Astrocyte of the spinal cord (primary cell): ENCODE results near the gene NRXN3.

Experiments used
- DNase-seq: peaks from one replicate; pipeline ENCODE4 v3.0.0; 2011; ENCODE audit warnings: low read depth, low spot score
- H3K4me3 ChIP-seq: 2 replicates; pipeline ENCODE4 v1.5.1; 2011; ENCODE audit warnings: low read depth, mild to moderate bottlenecking, low read length, moderate library complexity
- in situ Hi-C: cut with HindIII; loops from 2 replicates; pipeline ENCODE4 v1.10.0; 2017; ENCODE audit warnings: low sequenced_read_pairs
- TF ChIP-seq, protein P1 (sequence below): IDR thresholded peaks from 2 replicates; pipeline ENCODE4 v1.5.1; 2012; ENCODE audit warnings: low read depth, mild to moderate bottlenecking, low read length, inconsistent platforms

The NRXN3 gene

DNA sequence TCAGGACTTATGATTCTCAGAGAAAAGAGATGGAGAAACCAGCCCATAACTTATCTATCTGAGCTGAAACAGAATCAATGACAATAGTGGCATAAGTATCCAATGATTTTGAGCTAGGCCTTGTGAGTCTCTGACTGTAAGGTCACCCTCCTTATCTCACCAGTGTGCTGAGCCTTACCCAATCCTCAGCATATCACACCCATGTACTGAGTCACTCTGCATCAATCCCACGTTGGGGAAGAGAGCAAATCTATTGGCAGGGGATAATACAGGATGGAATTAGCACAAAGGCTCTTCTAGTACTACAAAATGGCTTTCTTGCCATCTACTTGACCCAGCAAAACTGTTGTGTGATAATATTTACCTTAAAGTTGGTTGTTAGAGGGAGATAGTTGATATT, 997.8 kb downstream of the NRXN3 start:
- no peak for DNase-seq
- in situ Hi-C loops, result no loop called here
- H3K4me3 ChIP-seq, result no peak overlapping the region
- TF ChIP-seq, protein P1, sequence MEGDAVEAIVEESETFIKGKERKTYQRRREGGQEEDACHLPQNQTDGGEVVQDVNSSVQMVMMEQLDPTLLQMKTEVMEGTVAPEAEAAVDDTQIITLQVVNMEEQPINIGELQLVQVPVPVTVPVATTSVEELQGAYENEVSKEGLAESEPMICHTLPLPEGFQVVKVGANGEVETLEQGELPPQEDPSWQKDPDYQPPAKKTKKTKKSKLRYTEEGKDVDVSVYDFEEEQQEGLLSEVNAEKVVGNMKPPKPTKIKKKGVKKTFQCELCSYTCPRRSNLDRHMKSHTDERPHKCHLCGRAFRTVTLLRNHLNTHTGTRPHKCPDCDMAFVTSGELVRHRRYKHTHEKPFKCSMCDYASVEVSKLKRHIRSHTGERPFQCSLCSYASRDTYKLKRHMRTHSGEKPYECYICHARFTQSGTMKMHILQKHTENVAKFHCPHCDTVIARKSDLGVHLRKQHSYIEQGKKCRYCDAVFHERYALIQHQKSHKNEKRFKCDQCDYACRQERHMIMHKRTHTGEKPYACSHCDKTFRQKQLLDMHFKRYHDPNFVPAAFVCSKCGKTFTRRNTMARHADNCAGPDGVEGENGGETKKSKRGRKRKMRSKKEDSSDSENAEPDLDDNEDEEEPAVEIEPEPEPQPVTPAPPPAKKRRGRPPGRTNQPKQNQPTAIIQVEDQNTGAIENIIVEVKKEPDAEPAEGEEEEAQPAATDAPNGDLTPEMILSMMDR, result no peak

GRCh38 chr14:79175671-79176070, 1005.5 kb downstream of the NRXN3 start:
- H3K4me3 ChIP-seq, result no peak overlapping the region
- no peak for DNase-seq
- TF ChIP-seq, protein P1, result no peak
- in situ Hi-C loops, result no loop called here

DNA sequence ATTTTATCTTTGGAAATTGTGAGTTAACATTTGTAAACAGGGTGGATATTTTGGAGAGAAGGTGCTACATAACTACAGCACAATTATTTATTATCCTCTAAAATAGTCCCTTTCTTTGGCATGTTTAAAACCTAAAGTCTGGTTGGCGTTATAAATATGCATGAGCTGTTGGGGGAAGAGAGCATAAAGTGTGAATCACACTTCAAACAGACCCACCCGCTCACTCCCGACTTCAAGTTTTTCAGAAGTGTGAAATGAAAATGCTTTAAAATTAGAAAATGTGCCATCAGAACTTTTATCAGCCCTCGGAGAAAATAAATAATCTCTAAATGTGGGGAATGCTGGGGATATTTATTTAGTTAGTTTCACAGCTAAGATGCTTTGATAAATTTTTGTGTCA, 1006.9 kb downstream of the NRXN3 start:
- TF ChIP-seq, protein P1, result no peak
- no peak for DNase-seq
- in situ Hi-C loops, result no loop called here
- H3K4me3 ChIP-seq, result no peak overlapping the region

DNA sequence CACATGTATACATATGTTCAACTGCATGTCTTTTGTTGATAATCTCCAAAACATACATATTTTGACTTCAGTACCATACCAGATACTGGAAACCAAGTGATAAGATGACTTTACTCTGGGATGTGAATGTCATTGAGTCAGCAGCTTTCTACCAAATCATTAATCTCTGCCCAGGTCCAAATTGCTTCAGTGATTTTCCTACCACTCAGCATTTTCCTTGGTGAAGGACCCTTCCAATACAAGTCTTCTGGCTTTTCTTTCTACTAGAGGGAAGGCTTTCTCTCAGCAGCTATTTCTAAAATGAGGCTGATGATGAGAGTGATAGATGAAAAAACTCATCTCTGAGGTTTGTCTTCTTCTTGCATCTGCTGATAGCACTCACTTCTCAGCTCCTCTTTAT, 1008.5 kb downstream of the NRXN3 start:
- DNase-seq, result no peak
- in situ Hi-C loops, result no loop called here
- TF ChIP-seq, protein P1, result no peak
- no peak overlapping the region for H3K4me3 ChIP-seq

GRCh38 chr14:79179985-79180384, 1009.8 kb downstream of the NRXN3 start:
- DNase-seq, result no peak
- in situ Hi-C loops, result no loop called here
- H3K4me3 ChIP-seq, result no peak overlapping the region
- TF ChIP-seq, protein P1, result no peak

DNA sequence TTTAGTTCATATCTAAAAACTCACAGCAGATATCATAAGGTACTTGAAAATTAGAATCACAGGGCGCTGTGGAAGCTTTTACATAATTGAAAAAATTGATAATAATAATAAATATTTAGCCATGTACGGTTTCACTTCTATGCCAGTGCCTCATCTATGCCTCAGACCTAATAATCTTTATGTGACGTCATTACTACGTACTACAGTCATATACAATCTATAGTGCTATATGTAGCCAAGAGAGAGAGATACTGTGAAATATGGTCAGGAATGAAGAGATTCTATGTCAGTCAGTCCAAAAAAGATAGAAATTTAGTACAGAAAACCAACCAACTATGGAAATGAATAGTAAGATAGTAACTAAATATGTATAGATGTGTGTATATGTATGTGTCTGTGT, 1010.5 kb downstream of the NRXN3 start:
- TF ChIP-seq, protein P1, result no peak
- DNase-seq, result no peak
- H3K4me3 ChIP-seq, result no peak overlapping the region
- in situ Hi-C loops, result no loop called here

DNA sequence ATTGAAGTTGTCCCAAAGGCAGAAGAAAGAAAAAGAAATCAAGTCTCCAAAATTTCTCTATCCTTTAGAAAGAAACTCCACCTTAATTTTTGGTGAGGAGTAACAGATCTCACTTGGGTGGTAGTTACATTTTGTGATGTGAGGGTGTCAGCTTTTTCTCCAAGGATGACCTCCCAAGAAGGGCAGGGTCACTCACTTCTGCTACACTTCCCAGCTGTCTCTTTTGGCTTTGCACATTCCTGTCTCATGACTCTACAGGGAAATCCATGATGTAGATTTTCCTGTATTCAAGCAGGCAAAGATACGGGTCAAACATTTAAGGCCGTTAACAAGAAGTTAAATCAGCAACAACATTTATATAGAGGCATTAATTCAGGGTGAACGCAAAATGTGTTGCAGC, 1016.4 kb downstream of the NRXN3 start:
- in situ Hi-C loops, result no loop called here
- no peak overlapping the region for H3K4me3 ChIP-seq
- TF ChIP-seq, protein P1, result no peak
- peak; percentile 7 for DNase-seq
